H1 (cell line): ENCODE measurements around the gene CHPT1. TPM values are rescaled to one million over a fixed set of nuclear protein-coding genes. Genes with fewer than 3 reads are reported as not detected.

Experiments used
- CTCF ChIA-PET: fragments of 300-600 bp; sonication (Branson Sonifier 250); formaldehyde crosslinking; loops from one replicate; lab custom pipeline; 2021; ENCODE audit not compliant: partially characterized antibody; lab: Charles Lee
- POLR2A ChIA-PET: fragments of 300-600 bp; sonication (Branson Sonifier 250); formaldehyde crosslinking; loops from one replicate; lab custom pipeline; 2021; ENCODE audit warnings: inconsistent platforms; ENCODE audit not compliant: partially characterized antibody; lab: Charles Lee
- DNase-seq, 2 experiments: peaks; one replicate each; pipeline versions ENCODE4 v3.0.0 to v3.0.0-alpha.2; 2010 to 2022; ENCODE audit warnings: low spot score in 2 of 2, low read depth in 1 of 2, mixed read lengths in 1 of 2
- FAIRE-seq: peaks from 2 replicates; lab custom pipeline; 2011; peaks lifted over from hg19 to GRCh38; lab: Jason Lieb, UNC
- H2AFZ ChIP-seq: 2 replicates; pipeline ENCODE4 v1.8.1; 2012; ENCODE audit warnings: low read length, inconsistent platforms
- H2AK5ac ChIP-seq: 2 replicates; pipeline ENCODE4 v1.6.1; 2013; ENCODE audit warnings: low read depth, low read length
- H2BK120ac ChIP-seq: replicated peaks from 2 replicates; pipeline ENCODE3; 2013; ENCODE audit warnings: low read depth, low read length, inconsistent platforms
- H2BK12ac ChIP-seq: 2 replicates; pipeline ENCODE4 v1.6.1; 2013; ENCODE audit warnings: low read depth, low read length
- H2BK15ac ChIP-seq: 2 replicates; pipeline ENCODE4 v1.6.1; 2013; ENCODE audit warnings: low read length
- H2BK20ac ChIP-seq: 2 replicates; pipeline ENCODE4 v1.6.1; 2013; ENCODE audit warnings: low read length
- H2BK5ac ChIP-seq: 2 replicates; pipeline ENCODE4 v1.6.1; 2013; ENCODE audit warnings: low read depth, low read length
- H3K14ac ChIP-seq: 2 replicates; pipeline ENCODE4 v1.6.1; 2013; ENCODE audit warnings: inconsistent platforms; ENCODE audit not compliant: insufficient read length
- H3K18ac ChIP-seq: 2 replicates; pipeline ENCODE4 v1.6.1; 2013; ENCODE audit warnings: low read length; ENCODE audit errors: extremely low read depth
- H3K23ac ChIP-seq: 2 replicates; pipeline ENCODE4 v1.6.1; 2013; ENCODE audit warnings: inconsistent platforms; ENCODE audit not compliant: insufficient read length
- H3K23me2 ChIP-seq: 2 replicates; pipeline ENCODE4 v1.6.1; 2013; ENCODE audit warnings: low read depth, low read length
- H3K27ac ChIP-seq: 2 replicates; pipeline ENCODE4 v1.6.1; 2011; ENCODE audit warnings: low read depth, low read length, inconsistent platforms
- H3K27me3 ChIP-seq, 4 experiments: replicated peaks in 1 of 4; 1 replicate in 1 of 4; 2 replicates in 3 of 4; pipeline versions ENCODE4 v1.6.1 to v1.8.1; 2011 to 2013; ENCODE audit warnings: low read length in 3 of 4, mild to moderate bottlenecking in 3 of 4, inconsistent platforms in 2 of 4, mixed read lengths in 2 of 4, moderate library complexity in 1 of 4; ENCODE audit not compliant: control insufficient read depth in 3 of 4, insufficient read depth in 3 of 4; ENCODE audit errors: extremely low read depth in 1 of 4
- H3K36me3 ChIP-seq, 4 experiments: 2 replicates each; pipeline versions ENCODE4 v1.6.1 to v1.8.1; 2011 to 2013; ENCODE audit warnings: mild to moderate bottlenecking in 4 of 4, low read length in 3 of 4, moderate library complexity in 2 of 4, control low read depth in 1 of 4, inconsistent platforms in 1 of 4; ENCODE audit not compliant: insufficient read depth in 4 of 4, control insufficient read depth in 2 of 4
- H3K4ac ChIP-seq: replicated peaks from 2 replicates; pipeline ENCODE3; 2013; ENCODE audit warnings: low read length, low read depth, mixed read lengths, inconsistent platforms; ENCODE audit not compliant: insufficient read length
- H3K4me1 ChIP-seq, 4 experiments: replicated peaks in 1 of 4; 1 replicate in 1 of 4; 2 replicates in 3 of 4; pipeline versions ENCODE4 v1.6.1 to v1.8.1; 2011 to 2013; ENCODE audit warnings: low read length in 3 of 4, inconsistent platforms in 2 of 4, mixed read lengths in 1 of 4; ENCODE audit not compliant: insufficient read depth in 4 of 4, control insufficient read depth in 3 of 4
- H3K4me2 ChIP-seq, 2 experiments: 2 replicates each; pipeline versions ENCODE4 v1.6.1 to v1.8.1; 2011 to 2013; ENCODE audit warnings: low read depth in 2 of 2, low read length in 2 of 2, control low read depth in 1 of 2, inconsistent platforms in 1 of 2, mild to moderate bottlenecking in 1 of 2; ENCODE audit not compliant: insufficient read depth in 1 of 2
- H3K4me3 ChIP-seq, 4 experiments: fragments of 200-600, 300-600 bp in 1 of 4; sonication (generic), shearing (Covaris generic), sonication (Bioruptor Twin) in 1 of 4; 2 replicates each; pipeline versions ENCODE4 v1.5.1 to v1.8.1; 2011 to 2016; ENCODE audit warnings: low read length in 4 of 4, low read depth in 3 of 4, control low read depth in 2 of 4, inconsistent platforms in 2 of 4, mild to moderate bottlenecking in 2 of 4, mixed read lengths in 1 of 4, moderate library complexity in 1 of 4; ENCODE audit not compliant: insufficient read depth in 2 of 4; ENCODE audit errors: extremely low read depth in 1 of 4
- H3K56ac ChIP-seq: replicated peaks from 2 replicates; pipeline ENCODE3; 2013; ENCODE audit warnings: low read depth, mild to moderate bottlenecking, mixed read lengths, low read length, inconsistent platforms; ENCODE audit not compliant: insufficient read length
- H3K79me1 ChIP-seq: 2 replicates; pipeline ENCODE4 v1.6.1; 2013; ENCODE audit warnings: low read depth, low read length, control low read depth
- H3K79me2 ChIP-seq, 2 experiments: 2 replicates each; pipeline versions ENCODE4 v1.6.1 to v1.8.1; 2012 to 2013; ENCODE audit warnings: low read length in 2 of 2, mild to moderate bottlenecking in 2 of 2, inconsistent platforms in 1 of 2; ENCODE audit not compliant: insufficient read depth in 2 of 2, control insufficient read depth in 1 of 2
- H3K9ac ChIP-seq, 4 experiments: replicated peaks in 1 of 4; 1 replicate in 1 of 4; 2 replicates in 3 of 4; pipeline versions ENCODE4 v1.6.1 to v1.8.1; 2011 to 2013; ENCODE audit warnings: low read depth in 3 of 4, low read length in 3 of 4, control low read depth in 2 of 4, mild to moderate bottlenecking in 2 of 4, moderate library complexity in 2 of 4, inconsistent platforms in 1 of 4; ENCODE audit errors: extremely low read depth in 1 of 4
- H3K9me3 ChIP-seq, 2 experiments: 2 replicates each; pipeline versions ENCODE4 v1.6.1 to v1.8.1; 2012 to 2013; ENCODE audit warnings: mild to moderate bottlenecking in 2 of 2, moderate library complexity in 2 of 2, control low read depth in 1 of 2, inconsistent platforms in 1 of 2, low read depth in 1 of 2, low read length in 1 of 2, mixed read lengths in 1 of 2; ENCODE audit not compliant: insufficient read depth in 2 of 2
- H4K20me1 ChIP-seq, 2 experiments: replicated peaks in 1 of 2; 2 replicates each; pipeline versions ENCODE3 to v1.8.1; 2011 to 2013; ENCODE audit warnings: inconsistent platforms in 2 of 2, low read length in 2 of 2, mild to moderate bottlenecking in 1 of 2; ENCODE audit not compliant: insufficient read depth in 2 of 2, control insufficient read depth in 1 of 2
- H4K5ac ChIP-seq: 2 replicates; pipeline ENCODE4 v1.6.1; 2013; ENCODE audit warnings: low read length, low read depth, mixed read lengths, inconsistent platforms; ENCODE audit not compliant: insufficient read length
- H4K8ac ChIP-seq: 2 replicates; pipeline ENCODE4 v1.8.0; 2013; ENCODE audit warnings: mild to moderate bottlenecking, moderate library complexity, low read length, inconsistent platforms; ENCODE audit not compliant: insufficient read depth; ENCODE audit errors: extremely low read depth
- H4K91ac ChIP-seq: replicated peaks from 2 replicates; pipeline ENCODE3; 2013; ENCODE audit warnings: low read length, mixed read lengths, inconsistent platforms; ENCODE audit not compliant: insufficient read length
- CTBP2 ChIP-seq: IDR thresholded peaks from 2 replicates; pipeline ENCODE4 v1.7.0; 2011; ENCODE audit warnings: borderline replicate concordance, mild to moderate bottlenecking, moderate library complexity, mixed read lengths, low read length; ENCODE audit not compliant: insufficient read depth, insufficient read length
- POLR2A ChIP-seq, 2 experiments: IDR thresholded peaks; 1 replicate in 1 of 2; 2 replicates in 1 of 2; pipeline ENCODE4 v1.6.1; 2011; ENCODE audit warnings: low read depth in 2 of 2, low read length in 2 of 2, mild to moderate bottlenecking in 2 of 2; ENCODE audit errors: control extremely low read depth in 1 of 2
- POLR2AphosphoS5 ChIP-seq: IDR thresholded peaks from 2 replicates; pipeline ENCODE4 v1.6.1; 2011; ENCODE audit warnings: low read depth, low read length
- RBBP5 ChIP-seq: IDR thresholded peaks from 2 replicates; pipeline ENCODE4 v1.7.1; 2012; ENCODE audit warnings: low read depth, mild to moderate bottlenecking, inconsistent platforms, low read length, moderate library complexity, borderline replicate concordance
- SAP30 ChIP-seq: fragments of 300-600 bp; sonication (generic); IDR thresholded peaks from 2 replicates; pipeline ENCODE4 v1.7.1; 2012; ENCODE audit warnings: low read length, moderate library complexity, mild to moderate bottlenecking, inconsistent platforms; ENCODE audit not compliant: insufficient read depth, insufficient replicate concordance
- SUZ12 ChIP-seq: fragments of 200-600 bp; sonication (generic); IDR thresholded peaks from 2 replicates; pipeline ENCODE4 v1.6.1; 2012; ENCODE audit warnings: mild to moderate bottlenecking, inconsistent platforms, low read length, moderate library complexity, mixed read lengths
- TEAD4 ChIP-seq: IDR thresholded peaks from 2 replicates; pipeline ENCODE4 v1.6.1; 2012; ENCODE audit warnings: low read depth, low read length, inconsistent platforms, mixed read lengths
- WGBS, 2 experiments: shearing (Covaris generic) in 1 of 2; methylation state at CpG; one replicate each; pipeline versions ENCODE4 v1.1.6 to v1.1.7; 2013 to 2015; ENCODE audit warnings: low lambda C conversion rate in 2 of 2, mixed read lengths in 2 of 2, inconsistent platforms in 1 of 2, low coverage in 1 of 2, missing lambda C conversion rate in 1 of 2; ENCODE audit not compliant: insufficient replicate concordance in 2 of 2, insufficient coverage in 1 of 2, insufficient read length in 1 of 2; ENCODE audit errors: extremely low coverage in 1 of 2, missing lambda C conversion rate in 1 of 2; 5-methylcytosine and 5-hydroxymethylcytosine counted together
- polyA plus RNA-seq, 7 experiments: library from polyadenylated mRNA; depleted of rRNA in 3 of 7; stranded (reverse) in 5 of 7; unstranded in 2 of 7; fragments of >200 nt in 5 of 7; fragments of 200-250 nt in 2 of 7; gene quantifications; 1 replicate in 5 of 7; 2 replicates in 1 of 7; 4 replicates in 1 of 7; pipeline versions ENCODE4 v1.2.1 to v1.2.3, GENCODE V29; 2011 to 2013; ENCODE audit warnings: missing spikeins in 2 of 7, mixed read lengths in 2 of 7
- total RNA-seq: library from RNA; stranded (reverse); fragmentation: NEBNext Ultra II Directional; extraction: Animal tissue kit (Norgen Biotek cat#: 25700); gene quantifications from 2 replicates; pipeline ENCODE4 v1.2.1, GENCODE V29; 2021

The CHPT1 gene
- total and polyA plus RNA-seq, 2 of the 8 experiments (the other 6 are each of a cell fraction or from before 2014, with no cell fraction given) = 13.3 to 22.5 TPM

GRCh38 chr12:101733166-101733565, 35.7 kb downstream of the CHPT1 start:
- Histone ChIP-seq H2AFZ (no peak overlapping the region), H3K9ac (no peak overlapping the region), H4K91ac (no peak overlapping the region), H3K4me3 (no peak overlapping the region), H3K18ac (no peak overlapping the region), H2AK5ac (no peak overlapping the region), H3K79me2 (no peaks in the 10 kb centered on the region), H4K8ac (no peak overlapping the region), H2BK15ac (no peak overlapping the region), H3K14ac (no peak overlapping the region), H3K27ac (no peak overlapping the region), H3K4ac (no peak overlapping the region), H2BK120ac (no peak overlapping the region), H2BK20ac (no peak overlapping the region), H4K20me1 (no peaks in the 10 kb centered on the region), H3K4me2 (no peak overlapping the region), H3K9me3 (no peaks in the 10 kb centered on the region), H3K4me1 (no peaks in the 10 kb centered on the region), H3K36me3 (no peaks in the 10 kb centered on the region; a peak in 1 of 8 replicates), H3K27me3 (no peaks in the 10 kb centered on the region), H3K23ac (no peak overlapping the region), H2BK5ac (no peak overlapping the region), H3K56ac (no peak overlapping the region), H2BK12ac (no peak overlapping the region), H3K23me2 (no peaks in the 10 kb centered on the region), H3K79me1 (no peaks in the 10 kb centered on the region), H4K5ac (no peak overlapping the region)
- ChIA-PET CTCF (interaction anchor here (1.0 kb wide), 1 partner anchor 184 kb away, joined by 3 read pairs; no protein-coding TSS in a partner anchor), POLR2A (no interaction called here)
- WGBS, 2 experiments = 85% methylated on average over 2 of the region's 2 CpGs; no CpG with 5 or more reads in 1 of the 2 experiments
- TF ChIP-seq POLR2AphosphoS5 = no peak
- TF ChIP-seq POLR2A (IDR thresholded peaks at IDR 0.05; ENCODE audit: control extremely low read depth in 1 of 2, low read depth in 2 of 2, low read length in 2 of 2) = no peak
- TF ChIP-seq RBBP5 = no peak
- no peak for TF ChIP-seq SAP30
- no peak for TF ChIP-seq TEAD4
- TF ChIP-seq SUZ12 = no peak
- TF ChIP-seq CTBP2 = no peak
- no peak for FAIRE-seq
- DNase-seq = no peak
